ENCODE measurements around the gene RALGDS. TPM values are rescaled to one million over a fixed set of nuclear protein-coding genes. Genes with fewer than 3 reads are reported as not detected.
A peak's percentile ranks its signal among the peaks of the same experiment; 100 is the strongest.

The RALGDS gene
- total and polyA plus RNA-seq, 2 experiments from 2014 or later: 50.4 to 58.3 TPM

DNA sequence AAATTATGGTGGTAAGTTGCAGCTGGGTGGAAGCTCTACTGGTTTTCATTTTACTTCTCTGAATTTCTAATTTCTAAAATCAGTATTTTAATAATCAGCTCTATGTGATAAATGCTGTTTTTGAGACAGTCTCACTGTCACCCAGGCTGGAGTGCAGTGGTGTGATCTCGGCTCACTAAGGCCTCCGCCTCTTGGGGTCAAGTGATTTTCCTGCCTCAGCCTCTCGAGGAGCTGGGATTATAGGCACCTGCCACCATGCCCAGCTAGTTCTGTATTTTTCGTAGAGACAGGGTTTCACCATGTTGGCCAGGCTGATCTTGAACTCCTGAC is 1.5 kb upstream of the RALGDS start:
- Histone ChIP-seq H3K4me1 (ENCODE audit: low read depth) (peaks cover 59% of the 10 kb centered on the region), H3K4me3 (no peak overlapping the region), H3K9me3 (ENCODE audit: low read depth) (no peaks in the 10 kb centered on the region), H3K27ac (peak overlapping the region; percentile 96), H3K36me3 (no peaks in the 10 kb centered on the region), H3K27me3 (no peaks in the 10 kb centered on the region)
- DNase-seq (ENCODE audit: low read depth in 1 of 2, low spot score in 1 of 2): no peak
- TF ChIP-seq, protein P1, sequence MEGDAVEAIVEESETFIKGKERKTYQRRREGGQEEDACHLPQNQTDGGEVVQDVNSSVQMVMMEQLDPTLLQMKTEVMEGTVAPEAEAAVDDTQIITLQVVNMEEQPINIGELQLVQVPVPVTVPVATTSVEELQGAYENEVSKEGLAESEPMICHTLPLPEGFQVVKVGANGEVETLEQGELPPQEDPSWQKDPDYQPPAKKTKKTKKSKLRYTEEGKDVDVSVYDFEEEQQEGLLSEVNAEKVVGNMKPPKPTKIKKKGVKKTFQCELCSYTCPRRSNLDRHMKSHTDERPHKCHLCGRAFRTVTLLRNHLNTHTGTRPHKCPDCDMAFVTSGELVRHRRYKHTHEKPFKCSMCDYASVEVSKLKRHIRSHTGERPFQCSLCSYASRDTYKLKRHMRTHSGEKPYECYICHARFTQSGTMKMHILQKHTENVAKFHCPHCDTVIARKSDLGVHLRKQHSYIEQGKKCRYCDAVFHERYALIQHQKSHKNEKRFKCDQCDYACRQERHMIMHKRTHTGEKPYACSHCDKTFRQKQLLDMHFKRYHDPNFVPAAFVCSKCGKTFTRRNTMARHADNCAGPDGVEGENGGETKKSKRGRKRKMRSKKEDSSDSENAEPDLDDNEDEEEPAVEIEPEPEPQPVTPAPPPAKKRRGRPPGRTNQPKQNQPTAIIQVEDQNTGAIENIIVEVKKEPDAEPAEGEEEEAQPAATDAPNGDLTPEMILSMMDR (IDR thresholded peaks at IDR 0.05; ENCODE audit: low read depth, low read length): no peak

DNA sequence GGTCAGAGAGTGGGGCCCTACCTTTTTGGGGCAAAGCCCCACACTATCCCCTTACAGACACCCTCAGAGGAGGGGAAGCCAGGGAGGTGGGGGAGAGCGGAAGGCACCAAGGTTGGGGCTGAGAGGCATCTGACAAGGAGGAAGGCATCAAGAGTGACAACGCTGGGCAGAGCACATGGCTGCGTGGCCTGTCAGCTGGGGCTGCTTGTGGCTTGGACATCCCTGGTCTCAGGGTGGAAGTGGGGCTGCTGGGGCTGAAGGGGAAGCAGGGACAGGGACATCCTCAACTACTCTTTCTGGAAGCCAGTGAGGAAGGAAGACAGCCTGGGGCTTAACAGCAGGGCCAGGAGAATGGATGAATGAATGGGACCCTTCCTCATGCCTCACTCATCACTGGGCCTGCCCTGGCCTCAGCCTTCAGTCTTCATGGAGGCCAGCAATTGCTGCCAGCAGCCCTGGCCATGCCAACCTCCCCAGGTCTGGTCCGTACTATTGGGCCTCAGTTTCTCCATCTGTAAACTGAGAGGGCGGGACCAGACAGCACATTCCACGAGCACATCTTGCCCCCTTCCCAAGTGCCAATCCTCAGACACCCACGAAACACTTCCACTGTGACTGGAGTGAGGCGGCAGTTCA is 993 bp upstream of the RALGDS start:
- no peak for DNase-seq (ENCODE audit: low read depth in 1 of 2, low spot score in 1 of 2)
- TF ChIP-seq, protein P1 (IDR thresholded peaks at IDR 0.05; ENCODE audit: low read depth, low read length): no peak
- H3K4me3 ChIP-seq: no peak overlapping the region
- no peaks in the 10 kb centered on the region for H3K9me3 ChIP-seq (ENCODE audit: low read depth)
- H3K36me3 ChIP-seq: no peaks in the 10 kb centered on the region
- no peaks in the 10 kb centered on the region for H3K27me3 ChIP-seq
- H3K4me1 ChIP-seq (ENCODE audit: low read depth): peaks cover 54% of the 10 kb centered on the region
- H3K27ac ChIP-seq: peak overlapping the region; percentile 96

DNA sequence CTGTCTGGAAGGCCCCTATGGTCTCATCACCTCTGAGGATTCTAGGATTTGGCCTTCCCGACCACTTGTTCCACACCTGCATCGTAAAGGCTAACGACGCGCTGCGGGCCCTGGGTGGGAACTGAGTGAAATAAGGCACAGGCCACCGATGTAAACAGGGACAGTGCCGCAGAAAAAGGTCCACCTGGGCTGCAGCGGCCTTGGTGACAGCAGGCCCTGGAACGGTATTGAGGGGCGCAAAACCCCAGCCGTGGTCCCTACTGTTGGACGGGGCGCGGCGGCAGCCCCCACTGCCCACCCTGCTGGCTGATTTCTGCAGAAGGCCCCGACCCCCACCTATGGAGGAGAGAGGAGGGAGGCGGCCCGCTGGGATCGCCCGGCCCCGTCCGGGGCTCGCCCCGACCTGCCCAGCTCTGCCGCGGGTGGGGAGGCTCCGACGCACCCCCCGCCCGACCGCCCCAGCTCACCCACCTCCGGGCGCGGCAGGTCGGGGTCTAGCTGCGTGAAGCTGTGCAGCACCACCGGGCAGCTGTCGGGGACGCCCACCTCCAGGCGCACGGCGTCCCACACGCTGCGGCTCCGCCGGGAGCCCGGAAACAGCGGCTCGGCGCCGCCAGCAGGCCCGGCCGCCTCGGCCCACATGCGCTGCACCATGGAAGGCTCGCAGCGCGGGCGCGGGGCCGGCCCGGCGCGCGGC is 391 bp downstream of the RALGDS start:
- no peak for DNase-seq (ENCODE audit: low read depth in 1 of 2, low spot score in 1 of 2)
- TF ChIP-seq, protein P1 (IDR thresholded peaks at IDR 0.05; ENCODE audit: low read depth, low read length): no peak
- Histone ChIP-seq H3K36me3 (no peaks in the 10 kb centered on the region), H3K27ac (peak overlapping the region; percentile 34), H3K4me3 (peak overlapping the region; percentile 70), H3K4me1 (ENCODE audit: low read depth) (peaks cover 44% of the 10 kb centered on the region), H3K9me3 (ENCODE audit: low read depth) (no peaks in the 10 kb centered on the region), H3K27me3 (no peaks in the 10 kb centered on the region)

DNA sequence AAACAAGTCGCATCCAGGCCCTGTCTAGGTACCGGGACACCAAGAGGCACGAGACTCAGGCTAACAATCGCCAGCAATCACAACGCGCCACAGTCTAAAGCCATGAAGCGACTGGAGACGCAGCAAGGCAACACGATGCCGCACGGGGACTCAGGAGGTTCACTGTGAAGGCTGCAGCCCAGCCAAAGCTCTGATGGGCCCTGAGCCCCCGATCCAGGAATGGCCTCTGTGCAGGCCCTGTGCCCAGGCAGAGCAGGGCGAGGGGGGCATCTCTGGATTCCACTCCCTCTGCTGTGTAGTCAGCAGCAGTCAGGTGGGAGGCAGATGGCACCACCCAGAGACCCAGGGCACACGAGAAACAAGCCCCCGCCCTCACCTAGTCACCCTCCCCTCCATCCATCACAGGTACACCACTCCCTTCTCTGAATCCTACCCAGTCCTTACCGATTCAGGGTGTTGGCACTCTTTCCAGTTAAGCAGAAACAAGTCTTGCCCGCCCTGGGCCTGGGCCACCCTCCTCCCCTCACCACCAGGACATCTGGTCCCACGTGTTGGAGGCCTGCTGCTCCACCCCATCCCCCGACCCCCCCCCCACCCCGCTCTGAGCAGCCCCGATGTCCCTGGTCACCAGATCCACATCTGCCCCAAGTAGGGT is 1.1 kb downstream of the RALGDS start:
- H3K27ac ChIP-seq: peak overlapping the region; percentile 14
- H3K36me3 ChIP-seq: no peaks in the 10 kb centered on the region
- peaks cover 49% of the 10 kb centered on the region for H3K4me1 ChIP-seq (ENCODE audit: low read depth)
- H3K4me3 ChIP-seq: peak overlapping the region; percentile 70
- H3K9me3 ChIP-seq (ENCODE audit: low read depth): no peaks in the 10 kb centered on the region
- TF ChIP-seq, protein P1 (IDR thresholded peaks at IDR 0.05; ENCODE audit: low read depth, low read length): no peak
- no peak for DNase-seq (ENCODE audit: low read depth in 1 of 2, low spot score in 1 of 2)
- no peaks in the 10 kb centered on the region for H3K27me3 ChIP-seq

DNA sequence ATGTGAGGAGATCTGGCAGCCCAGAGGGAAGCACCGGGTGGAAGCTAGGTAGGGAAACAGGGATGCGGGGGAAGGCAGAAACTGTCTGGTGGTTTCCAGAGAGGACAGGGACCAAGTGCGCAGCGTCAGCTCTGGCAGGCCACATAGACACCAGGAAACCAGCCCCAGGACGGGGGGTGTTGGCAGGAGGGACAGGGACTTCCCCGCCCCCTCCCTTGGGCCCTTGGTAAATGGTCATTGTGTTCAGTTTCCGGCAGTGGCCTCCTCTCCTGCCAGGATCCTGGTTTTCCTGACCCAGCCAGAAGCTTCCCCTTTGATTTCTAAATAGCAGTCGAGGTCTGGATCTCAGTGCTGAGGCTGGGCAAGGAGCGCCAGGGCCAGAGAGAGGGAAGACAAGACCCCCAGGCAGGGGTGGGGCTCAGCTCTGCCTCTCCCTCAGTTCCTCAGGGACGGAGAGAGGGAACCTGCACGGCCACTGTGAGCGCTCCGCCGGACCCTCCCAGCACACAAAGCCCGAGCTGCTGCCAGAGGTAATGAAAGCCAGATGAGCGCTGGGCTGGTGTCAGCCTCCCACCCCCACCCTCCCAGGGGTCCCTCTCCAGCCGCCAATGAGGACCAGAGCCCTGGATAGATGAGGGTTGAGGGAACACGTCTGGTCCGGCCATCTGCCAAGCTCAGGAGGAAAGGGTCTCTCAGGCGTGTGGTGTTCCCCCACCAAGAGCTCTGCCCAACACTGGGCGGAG is 1.8 kb downstream of the RALGDS start:
- H3K36me3 ChIP-seq: no peaks in the 10 kb centered on the region
- TF ChIP-seq, protein P1 (IDR thresholded peaks at IDR 0.05; ENCODE audit: low read depth, low read length): no peak
- H3K4me1 ChIP-seq (ENCODE audit: low read depth): peaks cover 56% of the 10 kb centered on the region
- H3K27ac ChIP-seq: peak overlapping the region; percentile 14
- DNase-seq (ENCODE audit: low read depth in 1 of 2, low spot score in 1 of 2): peak; percentile 39 to 44
- H3K9me3 ChIP-seq (ENCODE audit: low read depth): no peaks in the 10 kb centered on the region
- H3K27me3 ChIP-seq: no peaks in the 10 kb centered on the region
- H3K4me3 ChIP-seq: no peak overlapping the region

Data from cardiac muscle cell (in vitro differentiated cells and primary cell).